HG03521 (cell line): ENCODE data around the gene RABGAP1L.
"Not testable (repeated sequence)": the region's sequence is repeated elsewhere in the genome, so short reads cannot be mapped to it uniquely, and the experiment has no call there.

Source experiments
- ATAC-seq: cut with Tn5 transposase; IDR thresholded peaks from one replicate; pipeline ENCODE4 v1.9.1; 2021; ENCODE audit warnings: mild to moderate bottlenecking, moderate library complexity; ENCODE audit not compliant: unreplicated experiment

The RABGAP1L gene

GRCh38 chr1:174895610-174896009, 736.3 kb downstream of the RABGAP1L start:
- ATAC-seq, result not testable (repeated sequence)

GRCh38 chr1:174898102-174898797, 738.9 kb downstream of the RABGAP1L start:
- ATAC-seq, result no peak

GRCh38 chr1:174900317-174900716, 741.0 kb downstream of the RABGAP1L start:
- ATAC-seq, result no peak

- ATAC-seq, result no peak
Observed at GRCh38 chr1:174902531-174903099, 743.3 kb downstream of the RABGAP1L start.

- ATAC-seq, result no peak
Observed at GRCh38 chr1:174911606-174912005, 752.3 kb downstream of the RABGAP1L start.

GRCh38 chr1:174912264-174912663, 752.9 kb downstream of the RABGAP1L start:
- no peak for ATAC-seq

GRCh38 chr1:174913225-174913903, 754.0 kb downstream of the RABGAP1L start:
- ATAC-seq, result no peak

GRCh38 chr1:174914991-174915390, 755.7 kb downstream of the RABGAP1L start:
- ATAC-seq, result no peak

GRCh38 chr1:174916846-174917245, 757.5 kb downstream of the RABGAP1L start:
- ATAC-seq, result no peak

- ATAC-seq, result no peak
Observed at GRCh38 chr1:174920093-174920492, 760.8 kb downstream of the RABGAP1L start.

- ATAC-seq, result no peak
Observed at GRCh38 chr1:174922121-174922520, 762.8 kb downstream of the RABGAP1L start.

- ATAC-seq, result no peak
Observed at GRCh38 chr1:174923820-174924219, 764.5 kb downstream of the RABGAP1L start.

- ATAC-seq, result no peak
Observed at GRCh38 chr1:174928541-174928940, 769.2 kb downstream of the RABGAP1L start.

GRCh38 chr1:174931214-174931613, 771.9 kb downstream of the RABGAP1L start:
- no peak for ATAC-seq

GRCh38 chr1:174932587-174932986, 773.3 kb downstream of the RABGAP1L start:
- ATAC-seq, result no peak

- no peak for ATAC-seq
Observed at GRCh38 chr1:174935961-174936727, 776.8 kb downstream of the RABGAP1L start.

- ATAC-seq, result no peak
Observed at GRCh38 chr1:174938281-174939007, 779.1 kb downstream of the RABGAP1L start.

- ATAC-seq, result no peak
Observed at GRCh38 chr1:174939775-174940545, 780.6 kb downstream of the RABGAP1L start.

- no peak for ATAC-seq
Observed at GRCh38 chr1:174940646-174941175, 781.4 kb downstream of the RABGAP1L start.
